H1 (cell line): ENCODE measurements around the gene OXNAD1. TPM values are rescaled to one million over a fixed set of nuclear protein-coding genes. Genes with fewer than 3 reads are reported as not detected.

Experiments
- CTCF ChIA-PET: fragments of 300-600 bp; sonication (Branson Sonifier 250); formaldehyde crosslinking; loops from one replicate; lab custom pipeline; 2021; ENCODE audit not compliant: partially characterized antibody; lab: Charles Lee
- POLR2A ChIA-PET: fragments of 300-600 bp; sonication (Branson Sonifier 250); formaldehyde crosslinking; loops from one replicate; lab custom pipeline; 2021; ENCODE audit warnings: inconsistent platforms; ENCODE audit not compliant: partially characterized antibody; lab: Charles Lee
- DNase-seq, 2 experiments: peaks; one replicate each; pipeline versions ENCODE4 v3.0.0 to v3.0.0-alpha.2; 2010 to 2022; ENCODE audit warnings: low spot score in 2 of 2, low read depth in 1 of 2, mixed read lengths in 1 of 2
- FAIRE-seq: peaks from 2 replicates; lab custom pipeline; 2011; peaks lifted over from hg19 to GRCh38; lab: Jason Lieb, UNC
- H2AFZ ChIP-seq: 2 replicates; pipeline ENCODE4 v1.8.1; 2012; ENCODE audit warnings: low read length, inconsistent platforms
- H2AK5ac ChIP-seq: 2 replicates; pipeline ENCODE4 v1.6.1; 2013; ENCODE audit warnings: low read depth, low read length
- H2BK120ac ChIP-seq: replicated peaks from 2 replicates; pipeline ENCODE3; 2013; ENCODE audit warnings: low read depth, low read length, inconsistent platforms
- H2BK12ac ChIP-seq: 2 replicates; pipeline ENCODE4 v1.6.1; 2013; ENCODE audit warnings: low read depth, low read length
- H2BK15ac ChIP-seq: 2 replicates; pipeline ENCODE4 v1.6.1; 2013; ENCODE audit warnings: low read length
- H2BK20ac ChIP-seq: 2 replicates; pipeline ENCODE4 v1.6.1; 2013; ENCODE audit warnings: low read length
- H2BK5ac ChIP-seq: 2 replicates; pipeline ENCODE4 v1.6.1; 2013; ENCODE audit warnings: low read depth, low read length
- H3K14ac ChIP-seq: 2 replicates; pipeline ENCODE4 v1.6.1; 2013; ENCODE audit warnings: inconsistent platforms; ENCODE audit not compliant: insufficient read length
- H3K18ac ChIP-seq: 2 replicates; pipeline ENCODE4 v1.6.1; 2013; ENCODE audit warnings: low read length; ENCODE audit errors: extremely low read depth
- H3K23ac ChIP-seq: 2 replicates; pipeline ENCODE4 v1.6.1; 2013; ENCODE audit warnings: inconsistent platforms; ENCODE audit not compliant: insufficient read length
- H3K23me2 ChIP-seq: 2 replicates; pipeline ENCODE4 v1.6.1; 2013; ENCODE audit warnings: low read depth, low read length
- H3K27ac ChIP-seq: 2 replicates; pipeline ENCODE4 v1.6.1; 2011; ENCODE audit warnings: low read depth, low read length, inconsistent platforms
- H3K27me3 ChIP-seq, 4 experiments: replicated peaks in 1 of 4; 1 replicate in 1 of 4; 2 replicates in 3 of 4; pipeline versions ENCODE4 v1.6.1 to v1.8.1; 2011 to 2013; ENCODE audit warnings: low read length in 3 of 4, mild to moderate bottlenecking in 3 of 4, inconsistent platforms in 2 of 4, mixed read lengths in 2 of 4, moderate library complexity in 1 of 4; ENCODE audit not compliant: control insufficient read depth in 3 of 4, insufficient read depth in 3 of 4; ENCODE audit errors: extremely low read depth in 1 of 4
- H3K36me3 ChIP-seq, 4 experiments: 2 replicates each; pipeline versions ENCODE4 v1.6.1 to v1.8.1; 2011 to 2013; ENCODE audit warnings: mild to moderate bottlenecking in 4 of 4, low read length in 3 of 4, moderate library complexity in 2 of 4, control low read depth in 1 of 4, inconsistent platforms in 1 of 4; ENCODE audit not compliant: insufficient read depth in 4 of 4, control insufficient read depth in 2 of 4
- H3K4ac ChIP-seq: replicated peaks from 2 replicates; pipeline ENCODE3; 2013; ENCODE audit warnings: low read length, low read depth, mixed read lengths, inconsistent platforms; ENCODE audit not compliant: insufficient read length
- H3K4me1 ChIP-seq, 4 experiments: replicated peaks in 1 of 4; 1 replicate in 1 of 4; 2 replicates in 3 of 4; pipeline versions ENCODE4 v1.6.1 to v1.8.1; 2011 to 2013; ENCODE audit warnings: low read length in 3 of 4, inconsistent platforms in 2 of 4, mixed read lengths in 1 of 4; ENCODE audit not compliant: insufficient read depth in 4 of 4, control insufficient read depth in 3 of 4
- H3K4me2 ChIP-seq, 2 experiments: 2 replicates each; pipeline versions ENCODE4 v1.6.1 to v1.8.1; 2011 to 2013; ENCODE audit warnings: low read depth in 2 of 2, low read length in 2 of 2, control low read depth in 1 of 2, inconsistent platforms in 1 of 2, mild to moderate bottlenecking in 1 of 2; ENCODE audit not compliant: insufficient read depth in 1 of 2
- H3K4me3 ChIP-seq, 4 experiments: fragments of 200-600, 300-600 bp in 1 of 4; sonication (generic), shearing (Covaris generic), sonication (Bioruptor Twin) in 1 of 4; 2 replicates each; pipeline versions ENCODE4 v1.5.1 to v1.8.1; 2011 to 2016; ENCODE audit warnings: low read length in 4 of 4, low read depth in 3 of 4, control low read depth in 2 of 4, inconsistent platforms in 2 of 4, mild to moderate bottlenecking in 2 of 4, mixed read lengths in 1 of 4, moderate library complexity in 1 of 4; ENCODE audit not compliant: insufficient read depth in 2 of 4; ENCODE audit errors: extremely low read depth in 1 of 4
- H3K56ac ChIP-seq: replicated peaks from 2 replicates; pipeline ENCODE3; 2013; ENCODE audit warnings: low read depth, mild to moderate bottlenecking, mixed read lengths, low read length, inconsistent platforms; ENCODE audit not compliant: insufficient read length
- H3K79me1 ChIP-seq: 2 replicates; pipeline ENCODE4 v1.6.1; 2013; ENCODE audit warnings: low read depth, low read length, control low read depth
- H3K79me2 ChIP-seq, 2 experiments: 2 replicates each; pipeline versions ENCODE4 v1.6.1 to v1.8.1; 2012 to 2013; ENCODE audit warnings: low read length in 2 of 2, mild to moderate bottlenecking in 2 of 2, inconsistent platforms in 1 of 2; ENCODE audit not compliant: insufficient read depth in 2 of 2, control insufficient read depth in 1 of 2
- H3K9ac ChIP-seq, 4 experiments: replicated peaks in 1 of 4; 1 replicate in 1 of 4; 2 replicates in 3 of 4; pipeline versions ENCODE4 v1.6.1 to v1.8.1; 2011 to 2013; ENCODE audit warnings: low read depth in 3 of 4, low read length in 3 of 4, control low read depth in 2 of 4, mild to moderate bottlenecking in 2 of 4, moderate library complexity in 2 of 4, inconsistent platforms in 1 of 4; ENCODE audit errors: extremely low read depth in 1 of 4
- H3K9me3 ChIP-seq, 2 experiments: 2 replicates each; pipeline versions ENCODE4 v1.6.1 to v1.8.1; 2012 to 2013; ENCODE audit warnings: mild to moderate bottlenecking in 2 of 2, moderate library complexity in 2 of 2, control low read depth in 1 of 2, inconsistent platforms in 1 of 2, low read depth in 1 of 2, low read length in 1 of 2, mixed read lengths in 1 of 2; ENCODE audit not compliant: insufficient read depth in 2 of 2
- H4K20me1 ChIP-seq, 2 experiments: replicated peaks in 1 of 2; 2 replicates each; pipeline versions ENCODE3 to v1.8.1; 2011 to 2013; ENCODE audit warnings: inconsistent platforms in 2 of 2, low read length in 2 of 2, mild to moderate bottlenecking in 1 of 2; ENCODE audit not compliant: insufficient read depth in 2 of 2, control insufficient read depth in 1 of 2
- H4K5ac ChIP-seq: 2 replicates; pipeline ENCODE4 v1.6.1; 2013; ENCODE audit warnings: low read length, low read depth, mixed read lengths, inconsistent platforms; ENCODE audit not compliant: insufficient read length
- H4K8ac ChIP-seq: 2 replicates; pipeline ENCODE4 v1.8.0; 2013; ENCODE audit warnings: mild to moderate bottlenecking, moderate library complexity, low read length, inconsistent platforms; ENCODE audit not compliant: insufficient read depth; ENCODE audit errors: extremely low read depth
- H4K91ac ChIP-seq: replicated peaks from 2 replicates; pipeline ENCODE3; 2013; ENCODE audit warnings: low read length, mixed read lengths, inconsistent platforms; ENCODE audit not compliant: insufficient read length
- ATF2 ChIP-seq: IDR thresholded peaks from 2 replicates; pipeline ENCODE4 v1.6.1; 2012; ENCODE audit warnings: low read length, inconsistent platforms
- CHD2 ChIP-seq: IDR thresholded peaks from 2 replicates; pipeline ENCODE4 v1.6.1; 2012; ENCODE audit warnings: low read length, improper control_type of control experiment
- CREB1 ChIP-seq: IDR thresholded peaks from 2 replicates; pipeline ENCODE4 v1.6.1; 2012; ENCODE audit warnings: inconsistent platforms
- GABPA ChIP-seq: IDR thresholded peaks from 2 replicates; pipeline ENCODE4 v1.6.1; 2011; ENCODE audit warnings: mild to moderate bottlenecking, low read length, moderate library complexity, borderline replicate concordance; ENCODE audit not compliant: insufficient read depth
- KDM5A ChIP-seq: fragments of 200-600 bp; IDR thresholded peaks from 2 replicates; pipeline ENCODE4 v1.7.1; 2012; ENCODE audit warnings: mild to moderate bottlenecking, low read length, inconsistent platforms, mixed read lengths
- MAFK ChIP-seq: IDR thresholded peaks from 2 replicates; pipeline ENCODE4 v1.6.1; 2012; ENCODE audit warnings: low read depth, mild to moderate bottlenecking, improper control_type of control experiment, low read length
- NANOG ChIP-seq: IDR thresholded peaks from 2 replicates; pipeline ENCODE4 v1.6.1; 2011; ENCODE audit warnings: low read length, low read depth, mild to moderate bottlenecking, inconsistent platforms; ENCODE audit not compliant: insufficient read depth, poor library complexity, severe bottlenecking
- POLR2AphosphoS5 ChIP-seq: IDR thresholded peaks from 2 replicates; pipeline ENCODE4 v1.6.1; 2011; ENCODE audit warnings: low read depth, low read length
- RAD21 ChIP-seq, 2 experiments: IDR thresholded peaks in 1 of 2; conservative IDR thresholded peaks in 1 of 2; 2 replicates each; pipeline ENCODE4 v1.6.1; 2011; ENCODE audit warnings: low read depth in 2 of 2, low read length in 2 of 2, improper control_type of control experiment in 1 of 2, inconsistent platforms in 1 of 2, mild to moderate bottlenecking in 1 of 2, moderate library complexity in 1 of 2
- RXRA ChIP-seq: IDR thresholded peaks from 2 replicates; pipeline ENCODE4 v1.6.1; 2011; ENCODE audit warnings: low read depth, mild to moderate bottlenecking, low read length, moderate library complexity; ENCODE audit not compliant: insufficient read depth
- SIN3A ChIP-seq, 2 experiments: IDR thresholded peaks in 1 of 2; conservative IDR thresholded peaks in 1 of 2; 2 replicates each; pipeline ENCODE4 v1.6.1; 2011 to 2012; ENCODE audit warnings: low read length in 2 of 2, improper control_type of control experiment in 1 of 2, low read depth in 1 of 2, mild to moderate bottlenecking in 1 of 2
- SP1 ChIP-seq: IDR thresholded peaks from 2 replicates; pipeline ENCODE4 v1.6.1; 2011; ENCODE audit warnings: low read depth, low read length
- SUZ12 ChIP-seq: fragments of 200-600 bp; sonication (generic); IDR thresholded peaks from 2 replicates; pipeline ENCODE4 v1.6.1; 2012; ENCODE audit warnings: mild to moderate bottlenecking, inconsistent platforms, low read length, moderate library complexity, mixed read lengths
- WGBS, 2 experiments: shearing (Covaris generic) in 1 of 2; methylation state at CpG; one replicate each; pipeline versions ENCODE4 v1.1.6 to v1.1.7; 2013 to 2015; ENCODE audit warnings: low lambda C conversion rate in 2 of 2, mixed read lengths in 2 of 2, inconsistent platforms in 1 of 2, low coverage in 1 of 2, missing lambda C conversion rate in 1 of 2; ENCODE audit not compliant: insufficient replicate concordance in 2 of 2, insufficient coverage in 1 of 2, insufficient read length in 1 of 2; ENCODE audit errors: extremely low coverage in 1 of 2, missing lambda C conversion rate in 1 of 2; 5-methylcytosine and 5-hydroxymethylcytosine counted together
- polyA plus RNA-seq, 7 experiments: library from polyadenylated mRNA; depleted of rRNA in 3 of 7; stranded (reverse) in 5 of 7; unstranded in 2 of 7; fragments of >200 nt in 5 of 7; fragments of 200-250 nt in 2 of 7; gene quantifications; 1 replicate in 5 of 7; 2 replicates in 1 of 7; 4 replicates in 1 of 7; pipeline versions ENCODE4 v1.2.1 to v1.2.3, GENCODE V29; 2011 to 2013; ENCODE audit warnings: missing spikeins in 2 of 7, mixed read lengths in 2 of 7
- total RNA-seq: library from RNA; stranded (reverse); fragmentation: NEBNext Ultra II Directional; extraction: Animal tissue kit (Norgen Biotek cat#: 25700); gene quantifications from 2 replicates; pipeline ENCODE4 v1.2.1, GENCODE V29; 2021

The OXNAD1 gene
- total and polyA plus RNA-seq, 2 of the 8 experiments (the other 6 are each of a cell fraction or from before 2014, with no cell fraction given): 14.9 to 24.8 TPM

- H3K4ac ChIP-seq: no peak overlapping the region
- no peak overlapping the region for H2BK15ac ChIP-seq
- DNase-seq (no peak), FAIRE-seq (no peak)
- no peaks in the 10 kb centered on the region for H3K4me1 ChIP-seq
- H2BK120ac ChIP-seq: no peak overlapping the region
- no peaks in the 10 kb centered on the region for H3K23me2 ChIP-seq
- H4K91ac ChIP-seq: no peak overlapping the region
- H3K14ac ChIP-seq: no peak overlapping the region
- ChIA-PET POLR2A (no interaction called here), CTCF (no interaction called here)
- H3K4me2 ChIP-seq: no peak overlapping the region
- H3K27ac ChIP-seq: no peak overlapping the region
- 93% methylated on average over 2 of the region's 2 CpGs; no CpG with 5 or more reads in 1 of the 2 experiments for WGBS, 2 experiments
- no peak overlapping the region for H4K8ac ChIP-seq
- peaks cover 0 to 3% of the 10 kb centered on the region in 2 experiments for H4K20me1 ChIP-seq
- peaks cover 5 to 52% (median 23%) of the 10 kb centered on the region in 4 experiments; a peak in 7 of 8 replicates for H3K36me3 ChIP-seq
- no peak overlapping the region for H3K4me3 ChIP-seq
- H2BK20ac ChIP-seq: no peak overlapping the region
- H3K23ac ChIP-seq: no peak overlapping the region
- peaks cover 0 to 5% of the 10 kb centered on the region in 2 experiments; a peak in 2 of 4 replicates for H3K79me2 ChIP-seq
- H4K5ac ChIP-seq: no peak overlapping the region
- H2AFZ ChIP-seq: no peak overlapping the region
- H2BK12ac ChIP-seq: no peak overlapping the region
- H3K9me3 ChIP-seq: no peaks in the 10 kb centered on the region
- no peak overlapping the region for H3K56ac ChIP-seq
- no peaks in the 10 kb centered on the region for H3K79me1 ChIP-seq
- H3K18ac ChIP-seq: no peak overlapping the region
- no peak overlapping the region for H3K9ac ChIP-seq
- peaks cover 0 to 1% (median 0%) of the 10 kb centered on the region in 4 experiments; a peak in 1 of 7 replicates for H3K27me3 ChIP-seq
- no peak overlapping the region for H2BK5ac ChIP-seq
- no peak overlapping the region for H2AK5ac ChIP-seq
- TF ChIP-seq ATF2 (no peak), CREB1 (no peak), GABPA (no peak), NANOG (no peak), SIN3A (conservative IDR thresholded peaks at IDR 0.05 in 1 of 2, IDR thresholded peaks at IDR 0.05 in 1 of 2; ENCODE audit: low read depth in 1 of 2, low read length in 2 of 2) (no peak), SP1 (no peak), CHD2 (no peak), KDM5A (no peak), MAFK (no peak), SUZ12 (no peak), RAD21 (IDR thresholded peaks at IDR 0.05 in 1 of 2, conservative IDR thresholded peaks at IDR 0.05 in 1 of 2; ENCODE audit: low read depth in 2 of 2, low read length in 2 of 2) (no peak), RXRA (no peak), POLR2AphosphoS5 (no peak)
Observed at GRCh38 chr3:16273867-16274266, 8.9 kb downstream of the OXNAD1 start.
